HCT116 (cell line): Measurements from ENCODE around the gene TELO2. TPM values are rescaled to one million over a fixed set of nuclear protein-coding genes. Genes with fewer than 3 reads are reported as not detected.

ENCODE experiments used
- ATAC-seq: fragments of 200-7000 bp; cut with Tn5 transposase; 2 replicates; pipeline ENCODE4 v1.9.1; 2020; ENCODE audit warnings: mild to moderate bottlenecking, moderate library complexity
- BruUV-seq: library from RNA; stranded (reverse); fragments of 400-500 nt; replicated peaks from 2 replicates; lab custom pipeline; 2021; lab: Mats Ljungman, UMichigan
- CTCF ChIA-PET: fragments of 300-600 bp; sonication (Branson Sonifier 250); formaldehyde crosslinking; loops from one replicate; lab custom pipeline; 2021; ENCODE audit warnings: antibody characterized with exemption; lab: Charles Lee
- POLR2A ChIA-PET: fragments of 300-600, 350-600 bp; sonication (Branson Sonifier 250); formaldehyde crosslinking; loops from one replicate; lab custom pipeline; 2021; ENCODE audit warnings: antibody characterized with exemption; lab: Charles Lee
- RAD21 ChIA-PET, 2 experiments: fragments of 300-600 bp; sonication (Branson Sonifier 250); formaldehyde crosslinking; loops; one replicate each; lab custom pipeline; 2023; ENCODE audit warnings: low total read pairs in 2 of 2; ENCODE audit not compliant: uncharacterized antibody in 2 of 2, unreplicated experiment in 2 of 2, low non-redundant PET in 1 of 2; lab: Charles Lee
- DNase-seq: peaks from one replicate; pipeline ENCODE4 v3.0.0-alpha.2; 2010; ENCODE audit warnings: low read depth, low spot score
- H2AFZ ChIP-seq: fragments of 200-600 bp; shearing (Covaris generic), sonication (generic); 2 replicates; pipeline ENCODE4 v1.6.1; 2017; ENCODE audit warnings: low read depth, mixed run types, mixed read lengths, antibody characterized with exemption, low read length; ENCODE audit not compliant: poor library complexity, severe bottlenecking
- H3K27ac ChIP-seq: 2 replicates; pipeline ENCODE4 v1.5.1; 2012; ENCODE audit warnings: low read depth, low read length
- H3K27me3 ChIP-seq: fragments of 200-600 bp; sonication (generic); 2 replicates; pipeline ENCODE4 v1.6.1; 2016; ENCODE audit warnings: mixed run types, low read length, mixed read lengths; ENCODE audit not compliant: insufficient read depth
- H3K36me3 ChIP-seq, 2 experiments: fragments of 200-500 bp in 1 of 2; fragments of 200-600 bp in 1 of 2; sonication (Bioruptor generic) in 1 of 2; sonication (generic) in 1 of 2; 2 replicates each; pipeline versions ENCODE4 v1.5.1 to v1.6.1; 2014 to 2016; ENCODE audit warnings: low read length in 2 of 2, inconsistent platforms in 1 of 2, mixed read lengths in 1 of 2, mixed run types in 1 of 2; ENCODE audit not compliant: insufficient read depth in 2 of 2, control insufficient read depth in 1 of 2
- H3K4me1 ChIP-seq, 2 experiments: fragments of 200-600 bp in 1 of 2; sonication (generic) in 1 of 2; 2 replicates each; pipeline versions ENCODE4 v1.5.1 to v1.6.1; 2012 to 2017; ENCODE audit warnings: low read length in 2 of 2, inconsistent platforms in 1 of 2, mild to moderate bottlenecking in 1 of 2, mixed read lengths in 1 of 2, mixed run types in 1 of 2, moderate library complexity in 1 of 2; ENCODE audit not compliant: insufficient read depth in 2 of 2, control insufficient read depth in 1 of 2
- H3K4me2 ChIP-seq: fragments of 200-600 bp; sonication (generic); 2 replicates; pipeline ENCODE4 v1.6.1; 2017; ENCODE audit warnings: mixed run types, low read length, mixed read lengths
- H3K4me3 ChIP-seq, 2 experiments: fragments of 200-600 bp in 1 of 2; sonication (generic) in 1 of 2; replicated peaks in 1 of 2; 2 replicates each; pipeline ENCODE4 v1.5.1; 2011 to 2016; ENCODE audit warnings: low read length in 2 of 2, control low read depth in 1 of 2, low read depth in 1 of 2, mild to moderate bottlenecking in 1 of 2, mixed read lengths in 1 of 2, mixed run types in 1 of 2
- H3K79me2 ChIP-seq: fragments of 200-600 bp; sonication (generic); 2 replicates; pipeline ENCODE4 v1.6.1; 2017; ENCODE audit warnings: mild to moderate bottlenecking, mixed run types, low read length, moderate library complexity, mixed read lengths; ENCODE audit not compliant: insufficient read depth
- H3K9ac ChIP-seq: fragments of 200-600 bp; sonication (generic); 2 replicates; pipeline ENCODE4 v1.6.1; 2016; ENCODE audit warnings: low read length, mixed read lengths
- H3K9me2 ChIP-seq: fragments of 200-600 bp; sonication (generic), shearing (Covaris generic); 2 replicates; pipeline ENCODE4 v1.6.1; 2017; ENCODE audit warnings: mixed run types, mild to moderate bottlenecking, moderate library complexity; ENCODE audit not compliant: insufficient read depth
- H3K9me3 ChIP-seq, 2 experiments: fragments of 200-500 bp in 1 of 2; fragments of 200-600 bp in 1 of 2; sonication (Bioruptor generic) in 1 of 2; sonication (generic) in 1 of 2; 2 replicates each; pipeline ENCODE4 v1.6.1; 2014 to 2017; ENCODE audit warnings: low read length in 2 of 2, mixed read lengths in 2 of 2, inconsistent platforms in 1 of 2, low read depth in 1 of 2, mild to moderate bottlenecking in 1 of 2, mixed run types in 1 of 2, moderate library complexity in 1 of 2; ENCODE audit not compliant: control insufficient read depth in 1 of 2, insufficient read depth in 1 of 2
- H4K20me1 ChIP-seq: fragments of 200-600 bp; sonication (generic), shearing (Covaris generic); 2 replicates; pipeline ENCODE4 v1.6.1; 2017; ENCODE audit warnings: mixed run types, mild to moderate bottlenecking, moderate library complexity; ENCODE audit not compliant: insufficient read depth
- EGR1 ChIP-seq: IDR thresholded peaks from 2 replicates; pipeline ENCODE4 v1.6.1; 2012; ENCODE audit warnings: low read depth
- ELF1 ChIP-seq: IDR thresholded peaks from 2 replicates; pipeline ENCODE4 v1.6.1; 2012; ENCODE audit warnings: low read depth, borderline replicate concordance
- EZH2phosphoT487 ChIP-seq: fragments of 200-600 bp; IDR thresholded peaks from 2 replicates; pipeline ENCODE4 v1.6.1; 2018; ENCODE audit warnings: antibody characterized with exemption, borderline replicate concordance
- JUND ChIP-seq: IDR thresholded peaks from 2 replicates; pipeline ENCODE4 v1.6.1; 2012
- POLR2A ChIP-seq: IDR thresholded peaks from 2 replicates; pipeline ENCODE4 v1.7.0; 2011; ENCODE audit warnings: borderline replicate concordance; ENCODE audit not compliant: insufficient read depth, insufficient read length; ENCODE audit errors: extremely low read depth
- RAD21 ChIP-seq: IDR thresholded peaks from 2 replicates; pipeline ENCODE4 v1.6.1; 2012; ENCODE audit warnings: low read depth, mild to moderate bottlenecking
- TCF7L2 ChIP-seq: IDR thresholded peaks from 2 replicates; pipeline ENCODE4 v1.7.0; 2011; ENCODE audit warnings: borderline replicate concordance, inconsistent platforms; ENCODE audit not compliant: insufficient read depth, insufficient read length; ENCODE audit errors: extremely low read depth
- ZNF274 ChIP-seq: fragments of 200-500 bp; sonication (Bioruptor generic); IDR thresholded peaks from 2 replicates; pipeline ENCODE4 v1.6.1; 2014; ENCODE audit warnings: mild to moderate bottlenecking, low read depth, low read length, inconsistent platforms
- intact Hi-C: fragments of 100-400 bp; cut with micrococcal nuclease; formaldehyde crosslinking; loops from 2 replicates; pipeline ENCODE4 v1.10.0; 2022
- total RNA-seq: library from RNA; stranded (reverse); gene quantifications from one replicate; pipeline ENCODE4 v1.2.1, GENCODE V29; 2021; ENCODE audit not compliant: unreplicated experiment
- TF ChIP-seq, protein P1 (sequence below): IDR thresholded peaks from 2 replicates; pipeline ENCODE4 v1.6.1; 2012; ENCODE audit warnings: low read depth
- TF ChIP-seq, protein P2 (sequence below): IDR thresholded peaks from 2 replicates; pipeline ENCODE4 v1.6.1; 2012
- TF ChIP-seq, protein P3 (sequence below), 3 experiments: fragments of 200-600 bp in 1 of 3; sonication (generic) in 1 of 3; IDR thresholded peaks in 2 of 3; conservative IDR thresholded peaks in 1 of 3; 2 replicates each; pipeline ENCODE4 v1.5.1; 2012 to 2017; ENCODE audit warnings: low read depth in 2 of 3, low read length in 2 of 3, antibody characterized with exemption in 1 of 3, borderline replicate concordance in 1 of 3, control low read depth in 1 of 3, mild to moderate bottlenecking in 1 of 3, mixed read lengths in 1 of 3, mixed run types in 1 of 3, moderate library complexity in 1 of 3; ENCODE audit not compliant: insufficient read depth in 1 of 3
- TF ChIP-seq, protein P4 (sequence below): IDR thresholded peaks from 2 replicates; pipeline ENCODE4 v1.6.1; 2012

Gene TELO2
- total RNA-seq, 1 experiment from 2014 or later = 74.3 TPM

DNA sequence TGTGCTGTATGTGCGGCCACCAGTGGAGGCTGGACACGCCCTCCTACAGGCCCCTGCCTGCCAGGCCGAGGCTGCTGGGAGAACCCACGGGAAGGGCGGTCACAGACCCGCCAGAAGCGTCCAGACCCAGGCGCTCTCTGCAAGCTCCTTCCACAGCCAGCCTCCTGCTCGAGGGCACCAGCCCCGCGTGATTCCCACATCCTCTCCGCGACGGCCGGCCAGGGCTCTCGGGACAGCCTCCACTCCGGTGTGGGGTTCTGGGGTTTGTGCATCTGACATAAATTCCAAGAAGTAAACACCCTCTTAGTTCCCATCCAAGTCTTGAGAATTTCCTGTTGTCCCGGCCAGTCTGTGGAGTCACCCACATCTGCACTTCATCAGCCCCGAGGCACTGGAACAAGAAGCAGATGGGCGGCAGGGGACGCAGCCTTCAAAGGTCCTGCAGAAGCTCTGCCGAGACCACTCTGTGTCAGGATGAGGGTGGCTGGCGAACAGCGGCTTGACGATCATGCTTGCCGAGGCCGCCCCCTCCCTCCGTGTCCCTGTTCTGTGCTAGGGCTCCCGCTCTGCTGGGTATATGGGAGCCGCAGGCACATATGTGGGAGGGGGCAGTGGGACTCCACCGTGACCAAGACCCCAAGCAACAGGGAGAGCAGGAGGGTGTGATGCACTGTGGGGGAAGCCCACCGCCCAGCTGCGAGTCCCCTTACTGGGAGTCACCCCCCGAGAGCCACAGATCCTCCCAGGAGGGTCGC, 37.9 kb downstream of the TELO2 start:
- no peaks in the 10 kb centered on the region for H3K9me3 ChIP-seq
- no peaks in the 10 kb centered on the region for H3K79me2 ChIP-seq
- RAD21 ChIA-PET = no interaction called here
- no peaks in the 10 kb centered on the region for H3K27me3 ChIP-seq
- no peak overlapping the region for H3K4me3 ChIP-seq
- no peak for ATAC-seq
- POLR2A ChIA-PET = no interaction called here
- H4K20me1 ChIP-seq = no peaks in the 10 kb centered on the region
- H3K9ac ChIP-seq = no peak overlapping the region
- DNase-seq = no peak
- H3K27ac ChIP-seq = no peak overlapping the region
- H3K36me3 ChIP-seq = no peaks in the 10 kb centered on the region
- no peak for TF ChIP-seq TCF7L2
- TF ChIP-seq, all 23 proteins: peak for 0
- CTCF ChIA-PET = no interaction called here
- intact Hi-C loops = no loop called here
- no TSS peak for BruUV-seq
- Histone ChIP-seq H3K9me2 (no peaks in the 10 kb centered on the region), H2AFZ (no peak overlapping the region), H3K4me1 (no peaks in the 10 kb centered on the region), H3K4me2 (no peak overlapping the region)

DNA sequence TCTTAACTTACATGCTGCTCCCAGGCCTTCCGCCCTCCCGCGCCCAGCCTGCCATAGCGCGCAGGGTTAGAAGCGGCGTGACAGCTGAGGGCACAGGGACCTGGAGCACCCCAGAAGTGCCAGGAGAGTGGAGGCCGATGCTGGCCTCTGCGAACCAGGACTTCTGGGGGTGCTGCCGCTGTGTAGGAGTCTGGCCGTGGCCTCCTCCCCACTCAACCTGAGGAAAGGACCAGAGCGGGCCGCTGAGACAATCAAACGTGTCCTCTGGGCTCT, 38.4 kb downstream of the TELO2 start:
- ATAC-seq = no peak
- no peaks in the 10 kb centered on the region for H3K27me3 ChIP-seq
- H3K27ac ChIP-seq = no peak overlapping the region
- no peak overlapping the region for H3K9ac ChIP-seq
- H3K4me1 ChIP-seq = no peaks in the 10 kb centered on the region
- H4K20me1 ChIP-seq = no peaks in the 10 kb centered on the region
- intact Hi-C loops = no loop called here
- POLR2A ChIA-PET = no interaction called here
- H3K36me3 ChIP-seq = no peaks in the 10 kb centered on the region
- CTCF ChIA-PET = no interaction called here
- RAD21 ChIA-PET = no interaction called here
- TF ChIP-seq, protein P1, sequence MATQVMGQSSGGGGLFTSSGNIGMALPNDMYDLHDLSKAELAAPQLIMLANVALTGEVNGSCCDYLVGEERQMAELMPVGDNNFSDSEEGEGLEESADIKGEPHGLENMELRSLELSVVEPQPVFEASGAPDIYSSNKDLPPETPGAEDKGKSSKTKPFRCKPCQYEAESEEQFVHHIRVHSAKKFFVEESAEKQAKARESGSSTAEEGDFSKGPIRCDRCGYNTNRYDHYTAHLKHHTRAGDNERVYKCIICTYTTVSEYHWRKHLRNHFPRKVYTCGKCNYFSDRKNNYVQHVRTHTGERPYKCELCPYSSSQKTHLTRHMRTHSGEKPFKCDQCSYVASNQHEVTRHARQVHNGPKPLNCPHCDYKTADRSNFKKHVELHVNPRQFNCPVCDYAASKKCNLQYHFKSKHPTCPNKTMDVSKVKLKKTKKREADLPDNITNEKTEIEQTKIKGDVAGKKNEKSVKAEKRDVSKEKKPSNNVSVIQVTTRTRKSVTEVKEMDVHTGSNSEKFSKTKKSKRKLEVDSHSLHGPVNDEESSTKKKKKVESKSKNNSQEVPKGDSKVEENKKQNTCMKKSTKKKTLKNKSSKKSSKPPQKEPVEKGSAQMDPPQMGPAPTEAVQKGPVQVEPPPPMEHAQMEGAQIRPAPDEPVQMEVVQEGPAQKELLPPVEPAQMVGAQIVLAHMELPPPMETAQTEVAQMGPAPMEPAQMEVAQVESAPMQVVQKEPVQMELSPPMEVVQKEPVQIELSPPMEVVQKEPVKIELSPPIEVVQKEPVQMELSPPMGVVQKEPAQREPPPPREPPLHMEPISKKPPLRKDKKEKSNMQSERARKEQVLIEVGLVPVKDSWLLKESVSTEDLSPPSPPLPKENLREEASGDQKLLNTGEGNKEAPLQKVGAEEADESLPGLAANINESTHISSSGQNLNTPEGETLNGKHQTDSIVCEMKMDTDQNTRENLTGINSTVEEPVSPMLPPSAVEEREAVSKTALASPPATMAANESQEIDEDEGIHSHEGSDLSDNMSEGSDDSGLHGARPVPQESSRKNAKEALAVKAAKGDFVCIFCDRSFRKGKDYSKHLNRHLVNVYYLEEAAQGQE = no peak
- TF ChIP-seq POLR2A (no peak), EGR1 (no peak), ELF1 (no peak), EZH2phosphoT487 (no peak), ZNF274 (no peak), RAD21 (no peak), JUND (no peak), TCF7L2 (no peak)
- TF ChIP-seq, protein P2, sequence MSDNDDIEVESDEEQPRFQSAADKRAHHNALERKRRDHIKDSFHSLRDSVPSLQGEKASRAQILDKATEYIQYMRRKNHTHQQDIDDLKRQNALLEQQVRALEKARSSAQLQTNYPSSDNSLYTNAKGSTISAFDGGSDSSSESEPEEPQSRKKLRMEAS = no peak
- TF ChIP-seq, protein P3, sequence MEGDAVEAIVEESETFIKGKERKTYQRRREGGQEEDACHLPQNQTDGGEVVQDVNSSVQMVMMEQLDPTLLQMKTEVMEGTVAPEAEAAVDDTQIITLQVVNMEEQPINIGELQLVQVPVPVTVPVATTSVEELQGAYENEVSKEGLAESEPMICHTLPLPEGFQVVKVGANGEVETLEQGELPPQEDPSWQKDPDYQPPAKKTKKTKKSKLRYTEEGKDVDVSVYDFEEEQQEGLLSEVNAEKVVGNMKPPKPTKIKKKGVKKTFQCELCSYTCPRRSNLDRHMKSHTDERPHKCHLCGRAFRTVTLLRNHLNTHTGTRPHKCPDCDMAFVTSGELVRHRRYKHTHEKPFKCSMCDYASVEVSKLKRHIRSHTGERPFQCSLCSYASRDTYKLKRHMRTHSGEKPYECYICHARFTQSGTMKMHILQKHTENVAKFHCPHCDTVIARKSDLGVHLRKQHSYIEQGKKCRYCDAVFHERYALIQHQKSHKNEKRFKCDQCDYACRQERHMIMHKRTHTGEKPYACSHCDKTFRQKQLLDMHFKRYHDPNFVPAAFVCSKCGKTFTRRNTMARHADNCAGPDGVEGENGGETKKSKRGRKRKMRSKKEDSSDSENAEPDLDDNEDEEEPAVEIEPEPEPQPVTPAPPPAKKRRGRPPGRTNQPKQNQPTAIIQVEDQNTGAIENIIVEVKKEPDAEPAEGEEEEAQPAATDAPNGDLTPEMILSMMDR (IDR thresholded peaks at IDR 0.05 in 2 of 3, conservative IDR thresholded peaks at IDR 0.05 in 1 of 3; ENCODE audit: borderline replicate concordance in 1 of 3, insufficient read depth in 1 of 3, low read depth in 2 of 3, low read length in 2 of 3) = no peak
- TF ChIP-seq, protein P4, sequence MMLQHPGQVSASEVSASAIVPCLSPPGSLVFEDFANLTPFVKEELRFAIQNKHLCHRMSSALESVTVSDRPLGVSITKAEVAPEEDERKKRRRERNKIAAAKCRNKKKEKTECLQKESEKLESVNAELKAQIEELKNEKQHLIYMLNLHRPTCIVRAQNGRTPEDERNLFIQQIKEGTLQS = no peak
- H2AFZ ChIP-seq = no peak overlapping the region
- H3K79me2 ChIP-seq = no peaks in the 10 kb centered on the region
- no peak for DNase-seq
- H3K4me3 ChIP-seq = no peak overlapping the region
- no TSS peak for BruUV-seq
- no peaks in the 10 kb centered on the region for H3K9me3 ChIP-seq
- no peak overlapping the region for H3K4me2 ChIP-seq
- no peaks in the 10 kb centered on the region for H3K9me2 ChIP-seq
